T-helper 1 cell (primary cell): ENCODE measurements around the gene CCDC50.

ENCODE experiments used
- DNase-seq, 5 donors: peaks; one replicate each; pipeline ENCODE4 v3.0.0-alpha.2; 2012 to 2020

CCDC50 gene

GRCh38 chr3:191426311-191426710 lies 97.1 kb downstream of the CCDC50 start:
- DNase-seq: no peak

- no peak for DNase-seq
Observed at GRCh38 chr3:191428177-191428576, 99.0 kb downstream of the CCDC50 start.

GRCh38 chr3:191430103-191430502 lies 100.9 kb downstream of the CCDC50 start:
- no peak for DNase-seq

GRCh38 chr3:191431160-191431822 lies 102.1 kb downstream of the CCDC50 start:
- no peak for DNase-seq

GRCh38 chr3:191432162-191432561 lies 103.0 kb downstream of the CCDC50 start:
- DNase-seq: no peak

GRCh38 chr3:191434024-191434423 lies 104.8 kb downstream of the CCDC50 start:
- DNase-seq: no peak

- DNase-seq: no peak
Observed at GRCh38 chr3:191435981-191436380, 106.8 kb downstream of the CCDC50 start.

GRCh38 chr3:191438150-191438814 lies 109.1 kb downstream of the CCDC50 start:
- DNase-seq: no peak

- no peak for DNase-seq
Observed at GRCh38 chr3:191440532-191440931, 111.3 kb downstream of the CCDC50 start.

- DNase-seq: peak in 1 of 5 donors; percentile 38
Observed at GRCh38 chr3:191441687-191442086, 112.5 kb downstream of the CCDC50 start.

GRCh38 chr3:191444569-191444968 lies 115.4 kb downstream of the CCDC50 start:
- no peak for DNase-seq
